ENCODE measurements around the gene VRK2.

VRK2 gene

DNA sequence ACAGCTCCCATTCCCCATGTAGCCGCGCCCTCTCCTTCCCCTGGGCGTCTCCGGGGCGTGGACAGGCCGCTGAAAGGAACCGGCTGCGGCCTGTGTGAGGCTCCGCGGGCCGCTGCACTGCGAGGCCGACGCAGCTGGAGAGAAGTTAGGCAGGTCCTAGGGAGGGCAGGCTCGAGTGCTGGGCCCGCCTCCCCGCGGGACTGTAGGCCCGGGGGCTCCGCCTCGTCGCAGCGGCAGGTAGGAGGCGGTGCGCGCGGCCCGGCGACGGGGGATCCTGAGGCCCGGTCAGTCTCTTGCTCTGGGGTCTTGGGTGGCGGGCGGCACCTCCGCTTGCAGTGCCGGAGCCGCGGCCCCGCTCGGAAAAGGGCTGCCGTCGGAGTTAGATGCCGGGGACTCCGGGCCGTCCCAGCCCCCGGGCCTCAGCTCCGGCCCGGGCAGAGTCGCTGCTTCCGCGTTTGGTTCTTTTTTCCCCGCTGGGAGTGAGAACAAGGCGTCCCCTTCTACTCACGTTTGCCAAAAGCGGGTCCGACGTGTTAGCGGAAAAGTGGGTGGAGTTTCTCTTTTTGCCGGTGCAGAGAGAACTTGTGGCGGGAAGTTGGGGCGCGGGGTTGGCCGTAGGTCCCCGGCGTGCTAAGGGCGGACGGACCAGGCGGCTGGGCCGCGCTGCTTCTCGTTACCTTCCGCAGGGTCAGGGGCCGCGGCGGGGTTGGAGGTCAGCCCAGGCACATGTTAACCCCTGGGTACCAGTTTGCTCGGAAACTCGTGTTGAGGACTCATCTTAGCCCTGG lies at the start of gene VRK2:
Gene VRK2, plus strand, starts transcription at position 222 of the 788 bp plus-strand sequence. CDS start 2,026 bp downstream, outside the sequence.
- peaks cover 6% of the 10 kb centered on the region for H3K36me3 Mint-ChIP-seq
- peaks cover 53% of the 10 kb centered on the region for H3K4me1 Mint-ChIP-seq
- H3K4me3 Mint-ChIP-seq = peak within 1 kb of the TSS; percentile 90
- H3K9me3 Mint-ChIP-seq = no peaks in the 10 kb centered on the region
- H3K27ac Mint-ChIP-seq = peak within 1 kb of the TSS; percentile 93
- H3K27me3 Mint-ChIP-seq = no peaks in the 10 kb centered on the region

DNA sequence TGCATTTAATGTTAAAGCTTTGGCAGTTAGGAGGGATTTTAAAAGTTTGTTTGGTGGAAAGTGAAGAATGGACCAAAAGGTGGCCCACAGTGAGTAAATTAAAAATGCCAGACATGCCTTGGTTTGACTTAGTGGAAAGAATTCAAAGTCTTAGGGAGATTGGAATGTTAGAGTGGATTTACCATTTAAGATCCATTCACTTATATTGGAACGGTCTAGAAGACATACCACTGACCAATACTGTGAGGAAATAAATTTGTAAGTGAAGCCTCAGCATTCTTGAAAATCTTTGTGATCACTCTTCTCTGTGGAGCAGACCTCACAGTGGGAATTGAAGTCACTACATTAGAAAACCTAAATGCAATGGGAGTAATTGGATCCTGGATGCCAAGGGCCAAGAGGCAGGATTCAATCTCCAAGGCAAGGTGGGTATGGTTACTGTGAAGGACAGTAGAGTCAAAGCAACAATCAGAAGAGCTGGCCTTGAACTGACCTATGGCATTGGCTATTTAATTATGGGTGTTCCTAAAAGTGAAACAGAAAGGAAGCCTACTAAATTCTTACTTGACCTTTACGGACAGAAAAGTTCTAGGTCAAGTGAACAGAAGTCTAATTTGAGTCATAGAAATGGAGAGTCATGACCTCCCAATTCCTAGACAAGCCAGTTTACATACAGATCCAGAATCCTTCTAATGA lies 40.2 kb upstream of the VRK2 start:
- Mint-ChIP-seq H3K27ac (no peak overlapping the region), H3K4me3 (no peak overlapping the region), H3K36me3 (peaks cover 3% of the 10 kb centered on the region), H3K9me3 (no peaks in the 10 kb centered on the region), H3K27me3 (no peaks in the 10 kb centered on the region), H3K4me1 (no peaks in the 10 kb centered on the region)

DNA sequence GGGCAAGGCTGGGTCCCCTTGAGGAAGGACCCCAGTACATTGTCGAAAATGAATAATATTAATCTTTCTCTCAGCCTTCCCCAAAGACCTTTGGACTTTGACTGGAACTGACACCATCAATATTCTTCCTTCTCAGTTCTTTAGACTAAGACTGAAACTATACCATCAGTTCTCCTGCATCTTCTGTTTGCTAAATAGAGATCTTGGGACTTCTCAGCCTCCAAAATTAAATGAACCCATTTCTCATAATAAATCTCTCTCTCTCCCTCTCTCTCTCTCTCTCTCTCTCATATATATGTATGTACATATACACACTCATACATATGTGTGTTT lies 39.7 kb upstream of the VRK2 start:
- H3K36me3 Mint-ChIP-seq = peaks cover 3% of the 10 kb centered on the region
- no peaks in the 10 kb centered on the region for H3K9me3 Mint-ChIP-seq
- no peak overlapping the region for H3K27ac Mint-ChIP-seq
- H3K27me3 Mint-ChIP-seq = no peaks in the 10 kb centered on the region
- no peak overlapping the region for H3K4me3 Mint-ChIP-seq
- H3K4me1 Mint-ChIP-seq = no peaks in the 10 kb centered on the region

DNA sequence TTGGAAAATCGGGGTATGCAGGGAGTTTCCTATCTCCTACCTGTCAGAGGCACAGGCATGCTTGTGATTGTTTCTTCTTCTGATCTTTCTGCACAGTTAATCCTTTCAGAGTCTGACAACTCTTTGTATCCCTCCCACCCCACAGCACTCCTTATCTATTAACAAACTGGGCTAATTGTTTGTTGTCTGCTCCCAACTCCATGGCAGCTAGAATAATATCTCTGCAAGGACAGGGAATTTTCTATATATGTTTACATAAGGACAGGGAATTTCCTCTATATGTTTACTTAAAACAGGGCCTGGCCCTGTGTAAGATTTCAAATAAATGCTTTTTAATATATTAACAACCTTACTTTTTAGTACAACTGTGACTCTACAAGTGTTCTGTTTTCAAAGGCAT lies 36.0 kb upstream of the VRK2 start:
- Mint-ChIP-seq H3K4me1 (no peaks in the 10 kb centered on the region), H3K9me3 (no peaks in the 10 kb centered on the region), H3K27me3 (no peaks in the 10 kb centered on the region), H3K36me3 (peaks cover 3% of the 10 kb centered on the region), H3K27ac (no peak overlapping the region), H3K4me3 (no peak overlapping the region)

DNA sequence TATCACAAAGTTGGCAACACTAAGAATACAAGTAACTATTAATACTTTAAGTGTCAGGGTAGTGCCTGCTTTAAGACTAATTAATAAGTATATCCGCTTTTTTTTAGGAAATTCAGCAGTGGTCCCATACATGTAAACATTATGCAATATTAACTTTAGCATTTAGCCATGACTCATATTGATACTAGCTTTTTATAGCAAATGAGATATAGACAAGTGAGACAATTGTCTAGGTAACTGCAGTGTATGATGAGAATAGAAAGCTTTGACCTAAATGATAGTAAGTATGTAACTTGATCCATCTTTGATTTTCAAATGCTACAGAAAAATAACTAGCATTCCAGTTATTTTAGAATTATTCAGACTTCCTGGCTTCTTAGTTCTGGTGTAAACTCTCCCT lies 27.4 kb upstream of the VRK2 start:
- Mint-ChIP-seq H3K27ac (no peak overlapping the region), H3K4me1 (peaks cover 18% of the 10 kb centered on the region), H3K9me3 (peaks cover 7% of the 10 kb centered on the region), H3K27me3 (no peaks in the 10 kb centered on the region), H3K36me3 (peaks cover 5% of the 10 kb centered on the region), H3K4me3 (no peak overlapping the region)

DNA sequence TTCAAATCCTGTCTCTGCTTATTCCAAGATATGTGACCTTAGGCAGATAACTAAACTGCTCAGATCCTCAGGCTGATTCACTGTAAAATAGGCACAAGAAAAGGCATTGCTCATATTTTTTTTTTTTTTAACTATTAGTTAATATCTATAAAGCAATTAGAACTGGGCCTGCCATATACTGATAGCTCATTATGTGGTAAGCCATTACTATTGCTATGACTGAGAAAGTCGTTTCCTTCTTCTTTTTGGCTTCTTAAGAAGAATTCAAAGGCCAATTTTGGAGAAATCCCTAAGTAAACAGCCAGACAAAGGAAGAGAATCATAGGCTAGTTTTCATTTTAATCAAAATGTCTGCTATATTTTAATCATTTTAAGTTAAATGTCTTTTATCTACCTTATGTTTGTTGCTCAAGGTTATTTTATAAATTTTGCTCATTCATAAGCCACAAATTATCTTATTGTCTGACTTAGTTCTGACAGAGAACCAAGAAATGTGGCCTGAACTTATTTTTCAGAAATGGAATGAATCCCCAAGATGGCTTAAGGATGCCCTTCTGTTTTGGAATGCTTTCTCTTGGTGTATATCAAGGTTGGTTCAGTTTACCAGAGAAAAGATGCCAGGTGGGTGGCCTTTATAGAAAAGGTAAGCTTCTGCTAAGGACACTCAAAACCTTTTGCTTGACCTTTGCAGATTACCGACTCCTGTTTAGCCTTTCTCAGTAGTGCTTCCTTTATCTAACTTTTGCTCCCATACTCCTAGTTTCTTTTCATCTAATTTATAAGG lies 21.3 kb upstream of the VRK2 start:
- Mint-ChIP-seq H3K4me1 (peaks cover 25% of the 10 kb centered on the region), H3K36me3 (no peaks in the 10 kb centered on the region), H3K27ac (no peak overlapping the region), H3K4me3 (no peak overlapping the region), H3K27me3 (no peaks in the 10 kb centered on the region), H3K9me3 (no peaks in the 10 kb centered on the region)

DNA sequence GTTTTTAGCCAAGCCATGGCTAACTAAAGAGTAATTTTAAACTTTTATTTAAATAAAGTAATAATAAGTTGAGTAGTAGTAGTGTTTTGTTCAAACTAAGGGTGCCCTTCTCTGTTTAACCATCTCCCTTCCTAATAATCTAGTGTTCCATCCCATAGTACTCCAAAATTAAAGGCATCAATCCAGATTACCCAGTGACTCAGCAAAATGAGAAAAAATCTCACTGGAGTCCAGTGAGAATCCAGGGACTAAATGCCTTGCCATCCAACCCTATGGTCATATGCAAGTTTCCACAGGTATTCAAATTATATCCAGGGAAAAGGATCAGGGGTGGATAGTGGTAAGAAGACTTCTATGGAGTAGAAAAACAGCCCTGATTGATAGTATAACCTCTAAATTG lies 19.6 kb upstream of the VRK2 start:
- Mint-ChIP-seq H3K27ac (no peak overlapping the region), H3K27me3 (no peaks in the 10 kb centered on the region), H3K9me3 (no peaks in the 10 kb centered on the region), H3K4me3 (no peak overlapping the region), H3K36me3 (peaks cover 3% of the 10 kb centered on the region), H3K4me1 (peaks cover 25% of the 10 kb centered on the region)

DNA sequence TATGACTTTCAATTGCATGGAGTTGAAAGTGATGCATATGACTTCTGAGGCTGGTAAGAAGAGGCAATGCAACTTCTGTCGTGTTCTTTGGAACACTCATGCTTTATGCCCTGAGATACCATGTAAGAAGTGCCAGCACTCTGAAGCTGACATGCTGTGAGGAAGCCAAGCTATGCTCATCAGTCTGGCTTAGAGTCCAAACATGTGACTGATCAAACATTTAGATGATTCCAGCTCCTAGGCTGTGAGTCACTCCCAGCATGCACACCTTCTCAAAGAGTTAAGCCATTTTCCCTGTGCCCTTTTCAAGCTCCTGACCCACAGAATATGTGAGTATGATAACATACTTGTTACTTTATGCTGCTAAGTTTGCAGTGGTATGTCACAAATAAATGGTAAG lies 15.8 kb upstream of the VRK2 start:
- no peaks in the 10 kb centered on the region for H3K27me3 Mint-ChIP-seq
- H3K4me1 Mint-ChIP-seq = peaks cover 5% of the 10 kb centered on the region
- H3K27ac Mint-ChIP-seq = no peak overlapping the region
- peaks cover 12% of the 10 kb centered on the region for H3K36me3 Mint-ChIP-seq
- H3K4me3 Mint-ChIP-seq = no peak overlapping the region
- no peaks in the 10 kb centered on the region for H3K9me3 Mint-ChIP-seq

DNA sequence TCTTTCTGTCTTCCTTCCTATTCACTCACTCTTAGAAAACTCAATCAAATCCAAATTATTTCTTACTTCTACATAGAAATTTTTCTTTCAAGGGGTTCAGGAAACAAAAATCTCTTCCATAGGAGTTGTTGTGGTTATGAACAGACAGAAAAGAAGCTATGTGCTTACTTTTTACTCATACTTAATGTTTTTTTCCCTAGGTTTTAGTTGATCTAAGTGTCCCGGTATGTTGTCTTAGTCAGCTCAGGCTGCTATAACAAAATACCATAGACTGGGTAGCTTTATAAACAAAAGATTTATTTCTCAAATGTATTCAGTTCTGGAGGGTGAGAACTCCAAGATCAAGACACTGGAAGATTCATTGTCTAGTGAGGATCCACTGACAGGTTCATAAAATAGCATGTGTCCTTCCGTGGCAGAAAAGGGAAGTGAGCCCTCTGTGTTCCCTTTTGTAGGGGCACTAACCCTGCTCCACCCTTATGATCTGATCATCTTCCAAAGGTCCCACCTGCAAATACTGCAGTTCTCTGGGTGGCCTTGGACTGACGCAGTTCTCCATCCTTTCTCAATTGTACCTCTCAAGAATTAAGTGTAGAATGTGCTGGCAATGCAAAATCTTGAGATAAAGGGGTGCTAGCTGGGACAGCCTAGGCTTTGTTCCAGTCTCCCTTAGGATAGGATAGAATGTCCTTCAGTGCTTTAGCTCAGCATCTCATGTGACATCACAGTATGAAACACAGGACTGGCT lies 14.4 kb upstream of the VRK2 start:
- no peak overlapping the region for H3K27ac Mint-ChIP-seq
- peaks cover 12% of the 10 kb centered on the region for H3K36me3 Mint-ChIP-seq
- no peaks in the 10 kb centered on the region for H3K4me1 Mint-ChIP-seq
- H3K9me3 Mint-ChIP-seq = no peaks in the 10 kb centered on the region
- H3K27me3 Mint-ChIP-seq = no peaks in the 10 kb centered on the region
- H3K4me3 Mint-ChIP-seq = no peak overlapping the region

DNA sequence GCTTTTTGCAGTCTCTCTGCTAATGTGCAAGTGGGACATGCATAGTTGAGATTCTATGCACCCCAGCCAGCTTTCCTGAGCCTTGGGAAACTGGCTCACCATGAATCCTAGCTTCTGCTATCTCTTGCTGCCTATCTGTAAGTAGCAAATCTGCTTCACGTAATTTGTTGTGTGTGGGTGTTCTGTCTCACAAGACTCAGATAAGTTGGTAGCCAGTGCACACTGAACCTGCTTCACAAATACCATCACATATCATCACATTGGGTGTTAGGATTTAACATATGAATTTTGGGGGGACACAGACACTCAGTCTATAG lies 13.9 kb upstream of the VRK2 start:
- Mint-ChIP-seq H3K9me3 (no peaks in the 10 kb centered on the region), H3K27ac (no peak overlapping the region), H3K27me3 (no peaks in the 10 kb centered on the region), H3K4me1 (no peaks in the 10 kb centered on the region), H3K4me3 (no peak overlapping the region), H3K36me3 (peaks cover 15% of the 10 kb centered on the region)

DNA sequence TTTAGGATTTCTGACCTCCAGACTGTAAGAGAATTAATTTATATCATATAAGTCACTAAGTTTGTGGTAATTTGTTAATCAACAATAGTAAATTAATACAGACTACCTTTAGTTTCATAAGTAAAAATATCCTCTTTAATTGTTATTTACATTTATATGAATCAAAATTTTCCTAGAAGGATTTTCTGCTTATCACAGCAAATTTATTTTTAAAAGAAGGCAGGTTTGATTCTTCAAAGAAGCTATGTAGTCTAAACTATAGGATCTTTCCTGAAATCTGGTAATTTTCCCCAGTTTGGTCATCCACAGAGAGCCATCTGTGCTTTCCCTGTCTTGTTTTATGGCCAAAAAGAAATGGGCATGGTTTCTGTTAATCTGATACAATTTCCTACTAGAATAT lies 13.1 kb upstream of the VRK2 start:
- Mint-ChIP-seq H3K27ac (no peak overlapping the region), H3K9me3 (no peaks in the 10 kb centered on the region), H3K36me3 (peaks cover 18% of the 10 kb centered on the region), H3K27me3 (no peaks in the 10 kb centered on the region), H3K4me1 (no peaks in the 10 kb centered on the region), H3K4me3 (no peak overlapping the region)

DNA sequence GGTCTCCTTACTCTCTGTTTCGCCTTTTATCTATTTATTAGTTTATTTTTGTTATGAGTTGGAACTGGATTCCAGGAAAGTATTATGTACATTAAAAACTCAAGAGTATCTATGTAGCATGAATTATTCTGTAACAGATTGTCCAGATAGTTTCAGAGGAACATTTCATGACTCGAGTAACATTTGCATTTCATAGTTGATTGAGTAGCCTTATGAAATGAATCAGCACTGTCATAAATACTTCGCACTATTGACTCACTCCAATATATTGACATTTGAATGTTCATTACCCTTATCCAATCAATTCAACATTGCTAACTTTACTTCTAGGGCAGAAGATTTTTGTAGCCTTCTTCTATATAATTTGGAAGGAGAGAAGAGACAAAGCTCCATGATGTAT lies 11.3 kb upstream of the VRK2 start:
- H3K27ac Mint-ChIP-seq = no peak overlapping the region
- peaks cover 6% of the 10 kb centered on the region for H3K4me1 Mint-ChIP-seq
- H3K36me3 Mint-ChIP-seq = peaks cover 24% of the 10 kb centered on the region

DNA sequence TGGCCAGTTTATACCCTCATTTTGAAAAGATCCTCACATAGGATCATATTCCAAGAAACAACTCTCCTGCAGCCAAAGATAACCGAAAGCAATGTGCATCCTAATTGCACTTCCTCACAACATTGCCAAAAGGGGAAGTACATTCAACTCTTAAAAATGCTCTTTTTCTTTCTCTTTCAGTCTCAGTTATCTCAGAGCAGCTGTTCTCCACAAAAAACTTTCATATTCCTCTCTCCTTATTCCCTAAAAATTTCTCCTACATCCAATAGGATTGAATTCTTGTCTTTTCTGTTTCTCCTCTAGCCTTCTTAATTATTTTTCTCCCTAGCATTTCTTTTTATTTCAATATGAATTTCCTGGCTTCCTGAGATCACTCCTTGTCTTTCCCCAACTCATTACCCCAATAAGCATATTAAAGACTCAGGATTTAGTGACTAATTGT lies 7.4 kb upstream of the VRK2 start:
- Mint-ChIP-seq H3K4me1 (peaks cover 22% of the 10 kb centered on the region), H3K27me3 (no peaks in the 10 kb centered on the region), H3K36me3 (peaks cover 20% of the 10 kb centered on the region), H3K27ac (peak overlapping the region; percentile 57), H3K9me3 (no peaks in the 10 kb centered on the region), H3K4me3 (no peak overlapping the region)

More for the DNA sequence above, 11.3 kb upstream of the VRK2 start:
- H3K27me3 Mint-ChIP-seq = no peaks in the 10 kb centered on the region
- H3K4me3 Mint-ChIP-seq = no peak overlapping the region
- H3K9me3 Mint-ChIP-seq = no peaks in the 10 kb centered on the region

DNA sequence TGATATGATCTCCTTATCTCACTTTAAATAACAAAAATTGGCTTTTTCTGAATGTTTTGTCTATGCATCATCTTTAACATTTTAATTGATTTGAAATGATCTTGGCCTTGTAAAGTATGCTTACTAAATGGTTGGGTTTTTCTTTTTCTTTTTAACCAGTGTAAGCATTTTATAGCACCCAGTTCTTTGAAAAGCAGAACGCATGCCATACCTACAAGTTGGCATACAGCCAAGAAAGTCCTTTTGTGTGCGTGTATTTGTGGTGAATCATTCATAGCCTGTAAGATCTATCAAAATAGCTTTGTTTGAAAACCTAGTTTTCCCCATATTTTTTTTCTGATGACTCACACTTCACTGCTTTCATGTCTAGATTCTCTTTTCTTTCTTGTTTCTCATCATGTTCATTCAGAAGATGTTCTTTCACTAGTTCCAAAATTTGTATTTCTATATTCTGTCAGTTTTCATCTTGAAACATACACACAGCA lies 4.1 kb upstream of the VRK2 start:
- H3K27ac Mint-ChIP-seq = peak overlapping the region; percentile 88
- peaks cover 34% of the 10 kb centered on the region for H3K4me1 Mint-ChIP-seq
- H3K4me3 Mint-ChIP-seq = peak overlapping the region; percentile 45
- peaks cover 13% of the 10 kb centered on the region for H3K36me3 Mint-ChIP-seq
- no peaks in the 10 kb centered on the region for H3K9me3 Mint-ChIP-seq
- H3K27me3 Mint-ChIP-seq = no peaks in the 10 kb centered on the region

DNA sequence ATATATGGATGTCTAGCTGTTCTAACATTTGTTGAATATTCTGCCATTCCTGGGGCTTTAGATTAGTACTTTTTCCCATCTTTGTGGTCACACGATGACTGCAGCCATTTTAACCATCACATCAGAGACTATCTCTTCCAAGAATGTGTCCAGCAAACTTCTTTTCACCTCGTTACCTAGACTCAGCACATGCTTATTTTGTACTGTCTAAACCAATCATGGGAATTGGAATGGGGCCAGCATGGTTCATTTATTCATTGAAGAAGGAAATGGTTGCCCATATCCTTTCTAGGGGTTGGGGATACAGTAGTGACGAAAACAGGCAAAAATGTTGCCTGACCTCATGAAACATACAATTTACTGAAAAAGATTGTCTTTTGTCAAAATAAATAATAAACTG lies 2.5 kb upstream of the VRK2 start:
- Mint-ChIP-seq H3K4me3 (no peak overlapping the region), H3K4me1 (peaks cover 48% of the 10 kb centered on the region), H3K27ac (no peak overlapping the region), H3K36me3 (peaks cover 5% of the 10 kb centered on the region), H3K9me3 (no peaks in the 10 kb centered on the region), H3K27me3 (no peaks in the 10 kb centered on the region)

Data from activated naive CD4-positive, alpha-beta T cell treated with anti-CD3 and anti-CD28 coated beads, Interleukin-2, amount 50 U/mL, for 24 hours (primary cell).